DND-41 (cell line): ENCODE data around the gene ST3GAL4.
"Not testable (repeated sequence)": the region's sequence is repeated elsewhere in the genome, so short reads cannot be mapped to it uniquely, and the experiment has no call there.

ENCODE experiments used
- ATAC-seq: fragments of 200-7000 bp; cut with Tn5 transposase; 3 replicates; pipeline ENCODE4 v1.9.1; 2021; ENCODE audit warnings: low read depth; ENCODE audit not compliant: insufficient read depth
- DNase-seq: peaks from one replicate; pipeline ENCODE4 v3.0.0-alpha.2; 2020
- H2AFZ ChIP-seq: 2 replicates; pipeline ENCODE4 v1.6.0; 2012; ENCODE audit warnings: low read depth, low read length
- H3K27ac ChIP-seq: 2 replicates; pipeline ENCODE4 v1.5.1; 2012; ENCODE audit warnings: low read length, inconsistent platforms
- H3K27me3 ChIP-seq: fragments of 200-600 bp; sonication (generic); 2 replicates; pipeline ENCODE4 v1.6.0; 2012; ENCODE audit warnings: low read length, mild to moderate bottlenecking, inconsistent platforms; ENCODE audit not compliant: insufficient read depth, poor library complexity
- H3K36me3 ChIP-seq: 2 replicates; pipeline ENCODE4 v1.5.1; 2012; ENCODE audit warnings: low read length, inconsistent platforms; ENCODE audit not compliant: insufficient read depth
- H3K4me1 ChIP-seq: 2 replicates; pipeline ENCODE4 v1.5.1; 2012; ENCODE audit warnings: mild to moderate bottlenecking, low read length; ENCODE audit not compliant: insufficient read depth
- H3K4me2 ChIP-seq: 2 replicates; pipeline ENCODE4 v1.6.0; 2012; ENCODE audit warnings: mild to moderate bottlenecking, moderate library complexity, low read length, inconsistent platforms; ENCODE audit not compliant: insufficient read depth
- H3K4me3 ChIP-seq, 2 experiments: fragments of 200-600 bp in 1 of 2; shearing (Covaris generic) in 1 of 2; 2 replicates each; pipeline ENCODE4 v1.5.1; 2012 to 2016; ENCODE audit warnings: inconsistent platforms in 2 of 2, low read length in 2 of 2, mild to moderate bottlenecking in 2 of 2, low read depth in 1 of 2, moderate library complexity in 1 of 2
- H3K79me2 ChIP-seq: 2 replicates; pipeline ENCODE4 v1.6.0; 2012; ENCODE audit warnings: low read length, inconsistent platforms; ENCODE audit not compliant: insufficient read depth
- H3K9ac ChIP-seq: 2 replicates; pipeline ENCODE4 v1.6.0; 2012; ENCODE audit warnings: low read depth, mild to moderate bottlenecking, inconsistent platforms, low read length, moderate library complexity
- H3K9me3 ChIP-seq: 2 replicates; pipeline ENCODE4 v1.5.1; 2012; ENCODE audit warnings: low read length, moderate library complexity, mild to moderate bottlenecking, inconsistent platforms; ENCODE audit not compliant: insufficient read depth, severe bottlenecking
- H4K20me1 ChIP-seq: 2 replicates; pipeline ENCODE4 v1.6.0; 2012; ENCODE audit warnings: low read length; ENCODE audit not compliant: insufficient read depth
- CTCF ChIP-seq: IDR thresholded peaks from 2 replicates; pipeline ENCODE4 v1.5.1; 2012; ENCODE audit warnings: borderline replicate concordance, low read length, moderate library complexity, mild to moderate bottlenecking; ENCODE audit not compliant: poor library complexity, severe bottlenecking; ENCODE audit errors: extremely low read depth
- EZH2 ChIP-seq: IDR thresholded peaks from 3 replicates; pipeline ENCODE4 v1.6.1; 2012; ENCODE audit warnings: borderline replicate concordance, low read depth, mild to moderate bottlenecking, moderate library complexity, low read length, inconsistent platforms; ENCODE audit not compliant: severe bottlenecking

The ST3GAL4 gene

GRCh38 chr11:126308271-126308671 lies 47.2 kb upstream of the ST3GAL4 start:
- Histone ChIP-seq H3K79me2 (peaks cover 33% of the 10 kb centered on the region), H3K4me2 (no peak overlapping the region), H3K4me1 (peaks cover 36% of the 10 kb centered on the region), H3K4me3 (no peak overlapping the region), H2AFZ (no peak overlapping the region), H3K27me3 (no peaks in the 10 kb centered on the region), H3K27ac (no peak overlapping the region), H3K9me3 (no peaks in the 10 kb centered on the region), H3K9ac (no peak overlapping the region), H3K36me3 (peaks cover 30% of the 10 kb centered on the region), H4K20me1 (no peaks in the 10 kb centered on the region)
- ATAC-seq (no peak), DNase-seq (no peak)
- no peak for TF ChIP-seq CTCF
- no peak for TF ChIP-seq EZH2

- peaks cover 35% of the 10 kb centered on the region for H3K4me1 ChIP-seq
- H3K27me3 ChIP-seq, ATAC-seq, H4K20me1 ChIP-seq, H2AFZ ChIP-seq, DNase-seq, H3K9ac ChIP-seq, H3K9me3 ChIP-seq, H3K27ac ChIP-seq, H3K4me2 ChIP-seq, H3K4me3 ChIP-seq: not testable (repeated sequence)
- peaks cover 28% of the 10 kb centered on the region for H3K79me2 ChIP-seq
- H3K36me3 ChIP-seq: peaks cover 30% of the 10 kb centered on the region
Observed at GRCh38 chr11:126308771-126309170, 46.7 kb upstream of the ST3GAL4 start.

GRCh38 chr11:126310200-126310991 lies 45.1 kb upstream of the ST3GAL4 start:
- Histone ChIP-seq H3K79me2 (peaks cover 19% of the 10 kb centered on the region), H2AFZ (no peak overlapping the region), H3K27me3 (no peaks in the 10 kb centered on the region), H3K4me2 (no peak overlapping the region), H3K4me1 (peaks cover 23% of the 10 kb centered on the region), H3K9ac (no peak overlapping the region), H3K9me3 (no peaks in the 10 kb centered on the region), H3K4me3 (no peak overlapping the region), H3K36me3 (peaks cover 33% of the 10 kb centered on the region), H3K27ac (peak overlapping the region; percentile 51), H4K20me1 (no peaks in the 10 kb centered on the region)
- peak; percentile 70 for DNase-seq
- peak; percentile 88 for ATAC-seq
- TF ChIP-seq EZH2: no peak
- TF ChIP-seq CTCF: peak; percentile 95

DNA sequence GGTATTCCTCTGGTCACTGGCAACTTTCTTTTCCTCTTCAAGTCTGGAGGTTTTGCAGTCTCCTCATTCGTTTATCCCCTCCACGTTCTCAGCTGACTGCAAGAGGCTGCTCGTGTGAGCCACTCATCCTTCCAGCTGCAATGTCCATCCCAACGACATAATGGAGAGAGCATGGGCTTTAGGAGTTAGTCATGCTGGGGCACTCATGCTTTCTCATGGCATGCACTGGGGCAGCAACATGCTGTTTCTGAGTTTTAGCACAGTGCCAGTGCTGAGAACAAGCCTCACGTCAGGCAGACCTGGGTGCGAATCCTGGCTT lies 44.5 kb upstream of the ST3GAL4 start:
- Histone ChIP-seq H2AFZ (no peak overlapping the region), H3K4me3 (no peak overlapping the region), H3K4me2 (no peak overlapping the region), H3K36me3 (peaks cover 33% of the 10 kb centered on the region), H3K9me3 (no peaks in the 10 kb centered on the region), H3K79me2 (peaks cover 13% of the 10 kb centered on the region), H3K4me1 (peaks cover 18% of the 10 kb centered on the region), H4K20me1 (no peaks in the 10 kb centered on the region), H3K27me3 (no peaks in the 10 kb centered on the region), H3K9ac (no peak overlapping the region), H3K27ac (peak overlapping the region; percentile 51)
- TF ChIP-seq EZH2 (no peak), CTCF (no peak)
- DNase-seq: no peak
- ATAC-seq: no peak
